T47D (cell line): Measurements from ENCODE around the gene ATG9A.

Source experiments
- DNase-seq, 2 experiments: peaks; one replicate each; pipeline versions ENCODE4 v3.0.0 to v3.0.0-alpha.2; 2011 to 2012; ENCODE audit warnings: low read depth in 1 of 2, low spot score in 1 of 2
- JUND ChIP-seq: IDR thresholded peaks from 2 replicates; pipeline ENCODE4 v1.6.1; 2012; ENCODE audit warnings: low read depth
- in situ Hi-C: cut with HindIII; loops from 2 replicates; pipeline ENCODE4 v1.10.0; 2016; ENCODE audit warnings: low sequenced_read_pairs, low pct_unique_long_range_greater_than_20kb

The ATG9A gene

GRCh38 chr2:219229305-219230058, at the start of gene ATG9A, which contains the start of gene ANKZF1:
Gene ATG9A (minus strand): TSS chr2:219229636. CDS start chr2:219228024, 1,612 bp downstream.
Gene ANKZF1 (plus strand): TSS chr2:219229806. CDS start chr2:219230258, 452 bp downstream.
- in situ Hi-C loops = no loop called here

DNA sequence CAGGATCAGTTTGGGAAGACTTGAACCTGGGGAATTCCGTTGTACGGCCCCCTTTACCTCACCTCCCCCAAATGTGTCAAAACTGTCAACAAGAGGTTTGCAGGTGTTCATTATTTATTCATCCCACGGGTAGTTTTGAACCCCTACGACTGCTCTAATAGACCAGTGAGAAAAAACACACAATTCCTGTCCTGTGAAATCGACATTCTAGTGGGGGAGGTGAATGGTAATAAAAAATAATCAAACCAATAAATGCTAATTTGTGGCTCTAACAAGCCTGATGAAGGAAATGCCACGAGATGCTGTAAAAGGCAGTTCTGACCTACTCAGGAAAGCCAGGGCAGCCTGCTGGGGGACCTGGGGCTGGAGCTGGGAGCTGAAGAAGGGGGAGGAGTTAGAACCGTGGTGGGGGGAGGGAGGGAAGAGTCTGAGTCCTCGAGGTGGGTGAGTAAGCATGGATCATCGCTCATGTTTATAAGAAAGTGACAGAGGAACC, 49.3 kb upstream of the ATG9A start:
- in situ Hi-C loops = no loop called here
- no peak for TF ChIP-seq JUND
- no peak for DNase-seq

More at GRCh38 chr2:219229305-219230058, at the start of gene ATG9A, which contains the start of gene ANKZF1:
- peak; percentile 96 to 98 for DNase-seq
- no peak for TF ChIP-seq JUND

DNA sequence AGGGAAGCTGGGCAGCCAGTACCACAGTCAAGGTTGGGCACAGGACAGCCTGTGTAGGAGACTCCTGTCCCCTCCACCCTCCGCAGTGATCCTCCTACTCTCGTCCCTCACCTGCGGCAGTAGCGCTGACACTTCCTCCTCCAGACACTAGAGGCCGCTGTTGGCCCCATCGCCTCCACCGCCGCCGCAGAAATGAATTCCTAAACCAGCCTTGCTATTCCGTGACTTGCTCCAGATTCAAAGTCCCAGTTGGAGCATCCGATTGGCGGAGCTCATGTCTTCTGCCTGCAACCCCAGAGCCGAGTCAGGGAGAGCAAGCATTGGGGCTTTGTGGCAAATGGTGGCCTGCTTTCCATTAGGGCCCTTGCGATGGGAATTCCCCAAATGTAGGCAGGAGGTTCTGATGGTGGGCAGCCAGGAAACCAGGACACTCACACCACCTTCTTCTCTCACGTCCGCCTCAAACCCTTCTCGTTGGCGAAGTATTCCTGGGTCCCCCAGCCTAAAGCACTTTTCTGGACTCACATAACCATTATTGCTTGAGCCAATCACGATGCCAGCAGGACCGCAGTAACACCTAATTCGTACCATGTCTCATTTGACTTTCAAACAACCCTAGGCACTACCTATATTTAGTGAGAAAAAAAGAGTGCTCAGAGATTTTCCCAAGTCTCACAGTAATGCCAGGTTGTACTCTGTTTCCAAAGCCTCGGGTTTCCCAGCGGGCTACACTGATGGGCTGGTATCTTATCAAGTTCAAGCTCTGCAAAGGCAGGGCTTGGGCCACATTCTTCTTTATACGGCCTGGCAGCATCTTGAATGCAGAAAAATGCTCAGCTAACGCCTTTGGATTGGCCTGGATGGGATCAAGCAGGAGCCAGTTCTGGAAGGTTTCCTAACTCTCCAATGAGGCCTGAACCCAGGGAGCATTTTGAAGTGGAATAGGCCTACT, 48.5 kb upstream of the ATG9A start:
- TF ChIP-seq JUND = no peak
- DNase-seq = peak; percentile 50 to 82
- in situ Hi-C loops = no loop called here

- DNase-seq = peak; percentile 51 to 79
- TF ChIP-seq JUND = peak; percentile 54
- in situ Hi-C loops = no loop called here
These were observed 45.0 kb upstream of the ATG9A start for GRCh38 chr2:219274361-219274921.

DNA sequence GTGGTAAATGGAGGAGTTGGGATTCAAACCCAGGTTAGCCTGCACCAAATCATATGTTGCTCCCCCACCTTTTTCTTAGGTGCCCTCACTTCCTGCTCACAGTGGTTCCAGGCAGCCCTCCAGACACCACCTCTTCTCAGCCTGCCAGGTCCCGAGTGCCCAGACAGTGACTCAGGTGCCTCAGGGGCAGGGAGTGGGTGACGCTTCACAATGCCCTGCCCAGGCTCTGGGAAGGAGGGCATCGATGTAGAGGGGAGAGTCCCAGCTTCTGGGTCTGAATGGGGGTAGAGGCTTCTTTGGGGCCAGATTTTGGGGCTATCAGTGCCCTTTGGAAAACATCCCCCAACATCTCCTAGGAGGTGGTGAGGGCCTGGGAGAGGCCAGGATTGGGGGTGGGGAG, 44.5 kb upstream of the ATG9A start:
- no peak for TF ChIP-seq JUND
- peak in 1 of 2 experiments; percentile 56 for DNase-seq
- in situ Hi-C loops = no loop called here

GRCh38 chr2:219272995-219273394, 43.6 kb upstream of the ATG9A start:
- no peak for DNase-seq
- no peak for TF ChIP-seq JUND

DNA sequence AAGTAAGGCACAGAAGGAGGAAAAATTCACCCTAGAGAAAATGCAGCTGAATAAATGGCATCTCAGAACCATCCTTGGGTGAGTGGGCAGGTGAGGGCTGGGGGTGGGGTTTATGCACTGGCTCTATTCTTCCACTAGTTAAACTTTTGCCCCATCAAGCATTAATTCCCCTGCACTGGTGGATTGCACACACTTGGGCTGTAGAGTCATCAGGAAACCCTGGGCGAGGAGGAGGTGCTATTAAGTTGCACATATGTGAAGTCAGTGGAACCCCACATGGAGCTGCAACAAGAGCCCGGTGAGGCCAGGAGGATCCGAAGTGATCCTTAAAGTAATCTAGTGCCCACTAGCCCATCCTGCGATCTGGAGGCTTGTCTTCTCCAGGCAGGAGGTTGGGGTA, 42.9 kb upstream of the ATG9A start:
- no peak for TF ChIP-seq JUND
- in situ Hi-C loops = no loop called here
- DNase-seq = no peak

More at GRCh38 chr2:219272995-219273394, 43.6 kb upstream of the ATG9A start:
- in situ Hi-C loops = no loop called here

GRCh38 chr2:219271021-219271420, 41.6 kb upstream of the ATG9A start:
- DNase-seq = no peak
- TF ChIP-seq JUND = no peak
- in situ Hi-C loops = no loop called here

DNA sequence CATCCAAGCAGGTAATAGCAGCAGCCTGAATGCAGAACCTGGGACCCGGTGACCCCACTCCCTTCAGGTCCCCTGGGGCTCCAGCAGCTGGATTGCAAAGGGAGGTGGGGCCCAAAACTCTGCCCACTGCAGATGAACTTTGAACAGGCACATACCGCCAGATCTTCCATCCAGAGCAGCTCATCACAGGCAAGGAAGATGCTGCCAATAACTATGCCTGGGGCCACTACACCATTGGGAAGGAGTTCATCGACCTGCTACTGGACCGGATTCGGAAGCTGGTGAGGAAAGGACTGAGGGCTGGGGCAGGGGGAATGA, 40.6 kb upstream of the ATG9A start:
- TF ChIP-seq JUND = no peak
- no peak for DNase-seq
- in situ Hi-C loops = no loop called here

GRCh38 chr2:219269362-219270054, 40.1 kb upstream of the ATG9A start:
- no peak for TF ChIP-seq JUND
- DNase-seq = no peak
- in situ Hi-C loops = no loop called here

DNA sequence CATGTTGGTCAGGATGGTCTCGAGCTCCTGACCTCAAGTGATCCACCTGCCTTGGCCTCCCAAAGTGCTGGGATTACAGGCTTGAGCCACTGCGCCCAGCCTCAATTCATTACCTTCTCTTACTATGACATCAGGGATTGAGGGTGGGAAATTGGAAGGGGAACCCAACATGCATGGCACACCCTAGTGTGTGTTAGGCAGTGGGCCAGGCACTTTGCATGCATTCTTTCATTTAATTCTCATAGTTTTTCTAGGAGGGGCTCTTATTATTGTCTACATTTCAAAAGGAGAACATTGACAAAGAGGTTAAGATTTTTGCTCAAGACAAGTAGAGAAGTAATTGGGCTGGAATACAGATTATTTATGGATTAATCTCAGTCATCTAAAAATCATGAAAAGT, 38.9 kb upstream of the ATG9A start:
- TF ChIP-seq JUND = no peak
- DNase-seq = no peak
- in situ Hi-C loops = no loop called here

DNA sequence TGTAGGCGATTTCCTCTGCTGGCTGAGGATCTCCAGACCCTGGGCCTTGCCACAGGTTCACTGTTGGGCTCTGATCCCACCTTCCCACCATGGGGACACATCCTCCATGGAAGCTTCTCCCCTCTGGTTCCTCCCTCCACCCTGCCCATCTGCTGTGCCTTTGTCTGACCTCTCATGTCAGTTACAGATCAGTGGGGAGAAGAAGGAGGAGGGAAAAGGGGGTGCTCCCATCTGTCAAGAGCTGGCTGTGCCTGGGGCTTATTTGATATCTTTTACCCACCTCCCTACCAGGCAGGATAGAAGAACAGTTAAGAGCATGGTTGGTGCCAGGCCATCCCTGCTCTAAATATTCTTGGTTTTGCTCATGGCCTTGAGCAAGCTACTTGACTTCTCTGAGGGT, 37.5 kb upstream of the ATG9A start:
- no peak for DNase-seq
- in situ Hi-C loops = no loop called here
- no peak for TF ChIP-seq JUND

- in situ Hi-C loops = no loop called here
- TF ChIP-seq JUND = no peak
- DNase-seq = no peak
These were observed 36.8 kb upstream of the ATG9A start for GRCh38 chr2:219266232-219266631.
